ENCODE results near the gene OR56B1.

- TF ChIP-seq CTCF (IDR thresholded peaks at IDR 0.05) (no peak), POLR2A (IDR thresholded peaks at IDR 0.05; ENCODE audit: low read depth) (no peak), POLR2AphosphoS5 (IDR thresholded peaks at IDR 0.05) (no peak), EP300 (IDR thresholded peaks at IDR 0.05) (no peak)
Observed at GRCh38 chr11:5719703-5720495, 16.3 kb upstream of the OR56B1 start.
